ENCODE data around the gene MKLN1.
"Not testable (repeated sequence)": the region's sequence is repeated elsewhere in the genome, so short reads cannot be mapped to it uniquely, and the experiment has no call there.

The MKLN1 gene

GRCh38 chr7:131400681-131401176, 73.1 kb downstream of the MKLN1 start:
- Histone ChIP-seq H3K79me2 (ENCODE audit: control insufficient read depth, insufficient read depth, low read length, unreplicated experiment) (no peaks in the 10 kb centered on the region), H3K36me3 (ENCODE audit: insufficient read depth, low read length) (peaks cover 41% of the 10 kb centered on the region), H3K27ac (ENCODE audit: low read depth, low read length) (0 out of 2 replicates have a peak overlapping the region, but pooled peaks have one; percentile 21), H3K4me1 (ENCODE audit: control insufficient read depth, insufficient read depth, low read length, unreplicated experiment) (no peaks in the 10 kb centered on the region), H2AFZ (ENCODE audit: low read length, unreplicated experiment) (no peak overlapping the region), H3K4me3 (ENCODE audit: low read depth, low read length) (no peak overlapping the region), H3K27me3 (ENCODE audit: insufficient read depth, low read length) (no peaks in the 10 kb centered on the region)

GRCh38 chr7:131401194-131401593, 73.5 kb downstream of the MKLN1 start:
- H3K36me3 ChIP-seq (ENCODE audit: insufficient read depth, low read length) = peaks cover 41% of the 10 kb centered on the region
- 0 out of 2 replicates have a peak overlapping the region, but pooled peaks have one; percentile 21 for H3K27ac ChIP-seq (ENCODE audit: low read depth, low read length)
- H3K79me2 ChIP-seq (ENCODE audit: control insufficient read depth, insufficient read depth, low read length, unreplicated experiment) = no peaks in the 10 kb centered on the region
- no peak overlapping the region for H2AFZ ChIP-seq (ENCODE audit: low read length, unreplicated experiment)
- H3K4me3 ChIP-seq (ENCODE audit: low read depth, low read length) = no peak overlapping the region
- no peaks in the 10 kb centered on the region for H3K27me3 ChIP-seq (ENCODE audit: insufficient read depth, low read length)
- H3K4me1 ChIP-seq (ENCODE audit: control insufficient read depth, insufficient read depth, low read length, unreplicated experiment) = no peaks in the 10 kb centered on the region

- H3K36me3 ChIP-seq (ENCODE audit: insufficient read depth, low read length) = peaks cover 36% of the 10 kb centered on the region
- no peaks in the 10 kb centered on the region for H3K27me3 ChIP-seq (ENCODE audit: insufficient read depth, low read length)
- no peak overlapping the region for H3K27ac ChIP-seq (ENCODE audit: low read depth, low read length)
- H3K79me2 ChIP-seq (ENCODE audit: control insufficient read depth, insufficient read depth, low read length, unreplicated experiment) = peaks cover 6% of the 10 kb centered on the region
- no peak overlapping the region for H2AFZ ChIP-seq (ENCODE audit: low read length, unreplicated experiment)
- no peaks in the 10 kb centered on the region for H3K4me1 ChIP-seq (ENCODE audit: control insufficient read depth, insufficient read depth, low read length, unreplicated experiment)
- H3K4me3 ChIP-seq (ENCODE audit: low read depth, low read length) = no peak overlapping the region
These were observed 75.6 kb downstream of the MKLN1 start for GRCh38 chr7:131403322-131403721.

- no peaks in the 10 kb centered on the region for H3K4me1 ChIP-seq (ENCODE audit: control insufficient read depth, insufficient read depth, low read length, unreplicated experiment)
- no peak overlapping the region for H3K27ac ChIP-seq (ENCODE audit: low read depth, low read length)
- H2AFZ ChIP-seq (ENCODE audit: low read length, unreplicated experiment) = no peak overlapping the region
- H3K79me2 ChIP-seq (ENCODE audit: control insufficient read depth, insufficient read depth, low read length, unreplicated experiment) = peaks cover 8% of the 10 kb centered on the region
- peaks cover 31% of the 10 kb centered on the region for H3K36me3 ChIP-seq (ENCODE audit: insufficient read depth, low read length)
- H3K27me3 ChIP-seq (ENCODE audit: insufficient read depth, low read length) = no peaks in the 10 kb centered on the region
- H3K4me3 ChIP-seq (ENCODE audit: low read depth, low read length) = no peak overlapping the region
These were observed 76.7 kb downstream of the MKLN1 start for GRCh38 chr7:131404226-131404911.

- Histone ChIP-seq H3K79me2 (ENCODE audit: control insufficient read depth, insufficient read depth, low read length, unreplicated experiment) (peaks cover 8% of the 10 kb centered on the region), H3K4me1 (ENCODE audit: control insufficient read depth, insufficient read depth, low read length, unreplicated experiment) (no peaks in the 10 kb centered on the region), H3K27me3 (ENCODE audit: insufficient read depth, low read length) (no peaks in the 10 kb centered on the region), H3K36me3 (ENCODE audit: insufficient read depth, low read length) (peaks cover 7% of the 10 kb centered on the region; the same call in 1 of the 2 replicates), H3K4me3 (ENCODE audit: low read depth, low read length) (no peak overlapping the region), H3K27ac (ENCODE audit: low read depth, low read length) (no peak overlapping the region), H2AFZ (ENCODE audit: low read length, unreplicated experiment) (no peak overlapping the region)
These were observed 81.6 kb downstream of the MKLN1 start for GRCh38 chr7:131409129-131409766.

GRCh38 chr7:131412031-131412430, 84.4 kb downstream of the MKLN1 start:
- Histone ChIP-seq H2AFZ (ENCODE audit: low read length, unreplicated experiment) (no peak overlapping the region), H3K4me1 (ENCODE audit: control insufficient read depth, insufficient read depth, low read length, unreplicated experiment) (no peaks in the 10 kb centered on the region), H3K27ac (ENCODE audit: low read depth, low read length) (no peak overlapping the region), H3K36me3 (ENCODE audit: insufficient read depth, low read length) (peaks cover 7% of the 10 kb centered on the region; the same call in 1 of the 2 replicates), H3K4me3 (ENCODE audit: low read depth, low read length) (no peak overlapping the region), H3K27me3 (ENCODE audit: insufficient read depth, low read length) (no peaks in the 10 kb centered on the region), H3K79me2 (ENCODE audit: control insufficient read depth, insufficient read depth, low read length, unreplicated experiment) (peaks cover 8% of the 10 kb centered on the region)

DNA sequence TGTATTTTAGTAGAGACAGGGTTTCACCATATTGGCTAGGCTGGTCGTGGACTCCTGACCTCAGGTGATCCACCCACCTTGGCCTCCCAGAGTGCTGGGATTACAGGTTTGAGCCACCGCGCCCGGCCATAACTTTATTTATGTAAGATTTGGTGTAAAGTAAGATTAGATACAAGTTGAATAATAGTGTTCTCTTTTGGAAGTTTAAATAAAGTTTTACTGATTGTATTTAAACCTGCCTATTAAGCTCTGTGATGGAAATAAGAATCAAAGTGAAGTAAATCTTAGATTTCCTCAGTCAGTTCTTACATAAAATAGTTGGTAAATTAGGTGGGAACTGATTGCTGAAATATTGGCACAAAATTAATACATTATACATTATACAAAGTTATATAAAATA, 86.0 kb downstream of the MKLN1 start:
- no peak overlapping the region for H3K27ac ChIP-seq (ENCODE audit: low read depth, low read length)
- no peaks in the 10 kb centered on the region for H3K27me3 ChIP-seq (ENCODE audit: insufficient read depth, low read length)
- peaks cover 3% of the 10 kb centered on the region for H3K4me1 ChIP-seq (ENCODE audit: control insufficient read depth, insufficient read depth, low read length, unreplicated experiment)
- H3K79me2 ChIP-seq (ENCODE audit: control insufficient read depth, insufficient read depth, low read length, unreplicated experiment) = peaks cover 3% of the 10 kb centered on the region
- peaks cover 11% of the 10 kb centered on the region; the same call in 1 of the 2 replicates for H3K36me3 ChIP-seq (ENCODE audit: insufficient read depth, low read length)
- H2AFZ ChIP-seq (ENCODE audit: low read length, unreplicated experiment) = no peak overlapping the region
- no peak overlapping the region for H3K4me3 ChIP-seq (ENCODE audit: low read depth, low read length)

- no peak overlapping the region for H3K27ac ChIP-seq (ENCODE audit: low read depth, low read length)
- no peaks in the 10 kb centered on the region for H3K27me3 ChIP-seq (ENCODE audit: insufficient read depth, low read length)
- H3K36me3 ChIP-seq (ENCODE audit: insufficient read depth, low read length) = peaks cover 9% of the 10 kb centered on the region
- no peak overlapping the region for H3K4me3 ChIP-seq (ENCODE audit: low read depth, low read length)
- H3K79me2 ChIP-seq (ENCODE audit: control insufficient read depth, insufficient read depth, low read length, unreplicated experiment) = peaks cover 13% of the 10 kb centered on the region
- no peaks in the 10 kb centered on the region for H3K4me1 ChIP-seq (ENCODE audit: control insufficient read depth, insufficient read depth, low read length, unreplicated experiment)
- no peak overlapping the region for H2AFZ ChIP-seq (ENCODE audit: low read length, unreplicated experiment)
These were observed 96.6 kb downstream of the MKLN1 start for GRCh38 chr7:131424219-131424822.

DNA sequence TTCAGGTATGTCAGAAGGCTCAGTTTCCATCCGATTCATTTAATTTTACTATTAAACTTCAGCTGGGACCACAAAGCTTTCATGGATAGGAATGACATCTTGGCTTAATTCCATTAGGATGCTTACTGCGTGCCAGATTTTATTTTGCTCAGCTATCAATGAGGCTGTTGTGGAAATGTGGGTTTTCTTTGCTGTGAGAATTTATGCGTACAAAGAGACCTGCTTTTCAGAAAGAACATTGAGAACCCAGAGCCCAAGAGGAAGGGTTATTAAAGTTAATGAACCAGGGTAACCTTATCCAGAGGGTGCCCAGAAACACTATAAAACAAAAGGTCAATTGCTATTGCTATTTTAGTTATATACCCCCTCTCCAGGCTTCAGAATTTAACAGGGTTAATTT, 98.3 kb downstream of the MKLN1 start:
- Histone ChIP-seq H3K4me1 (ENCODE audit: control insufficient read depth, insufficient read depth, low read length, unreplicated experiment) (no peaks in the 10 kb centered on the region), H2AFZ (ENCODE audit: low read length, unreplicated experiment) (no peak overlapping the region), H3K27me3 (ENCODE audit: insufficient read depth, low read length) (no peaks in the 10 kb centered on the region), H3K4me3 (ENCODE audit: low read depth, low read length) (no peak overlapping the region), H3K27ac (ENCODE audit: low read depth, low read length) (no peak overlapping the region), H3K36me3 (ENCODE audit: insufficient read depth, low read length) (peaks cover 9% of the 10 kb centered on the region), H3K79me2 (ENCODE audit: control insufficient read depth, insufficient read depth, low read length, unreplicated experiment) (peaks cover 10% of the 10 kb centered on the region)

- not testable (repeated sequence) for H3K4me1 ChIP-seq (ENCODE audit: control insufficient read depth, insufficient read depth, low read length, unreplicated experiment); H3K27ac ChIP-seq (ENCODE audit: low read depth, low read length); H3K4me3 ChIP-seq (ENCODE audit: low read depth, low read length); H3K79me2 ChIP-seq (ENCODE audit: control insufficient read depth, insufficient read depth, low read length, unreplicated experiment); H2AFZ ChIP-seq (ENCODE audit: low read length, unreplicated experiment); H3K27me3 ChIP-seq (ENCODE audit: insufficient read depth, low read length)
- peaks cover 20% of the 10 kb centered on the region; the same call in 1 of the 2 replicates for H3K36me3 ChIP-seq (ENCODE audit: insufficient read depth, low read length)
These were observed 103.2 kb downstream of the MKLN1 start for GRCh38 chr7:131430826-131431225.

All from ACC112 (cell line).